ENCODE data around the gene THBS4.

Gene THBS4

DNA sequence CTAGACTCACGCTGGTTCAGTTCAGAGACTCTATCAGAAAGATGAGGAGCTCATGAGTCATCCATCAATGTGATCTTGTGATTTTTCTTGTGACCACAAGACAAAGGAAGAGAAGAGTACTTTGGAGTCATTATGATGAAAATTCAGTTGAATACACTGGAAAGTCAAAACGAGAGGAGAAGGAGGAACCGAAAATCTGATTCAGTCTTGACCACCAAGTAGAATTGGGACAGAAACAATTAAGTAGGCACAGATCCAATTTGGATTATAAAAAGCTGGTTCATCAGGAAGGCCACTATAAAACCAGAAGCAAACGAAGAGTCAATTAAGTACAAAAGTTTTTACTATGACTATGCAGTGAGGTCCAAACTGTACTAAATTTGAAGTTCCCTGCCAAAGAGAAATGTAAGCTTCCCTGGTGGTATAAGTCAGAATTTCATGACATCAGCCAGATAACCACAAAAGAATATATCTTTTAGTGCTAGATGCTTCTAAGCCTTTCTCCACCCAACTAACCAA, 90.9 kb downstream of the THBS4 start:
- no peak overlapping the region for H3K4me3 ChIP-seq (ENCODE audit: low read depth, low read length)
- TF ChIP-seq, protein P1, sequence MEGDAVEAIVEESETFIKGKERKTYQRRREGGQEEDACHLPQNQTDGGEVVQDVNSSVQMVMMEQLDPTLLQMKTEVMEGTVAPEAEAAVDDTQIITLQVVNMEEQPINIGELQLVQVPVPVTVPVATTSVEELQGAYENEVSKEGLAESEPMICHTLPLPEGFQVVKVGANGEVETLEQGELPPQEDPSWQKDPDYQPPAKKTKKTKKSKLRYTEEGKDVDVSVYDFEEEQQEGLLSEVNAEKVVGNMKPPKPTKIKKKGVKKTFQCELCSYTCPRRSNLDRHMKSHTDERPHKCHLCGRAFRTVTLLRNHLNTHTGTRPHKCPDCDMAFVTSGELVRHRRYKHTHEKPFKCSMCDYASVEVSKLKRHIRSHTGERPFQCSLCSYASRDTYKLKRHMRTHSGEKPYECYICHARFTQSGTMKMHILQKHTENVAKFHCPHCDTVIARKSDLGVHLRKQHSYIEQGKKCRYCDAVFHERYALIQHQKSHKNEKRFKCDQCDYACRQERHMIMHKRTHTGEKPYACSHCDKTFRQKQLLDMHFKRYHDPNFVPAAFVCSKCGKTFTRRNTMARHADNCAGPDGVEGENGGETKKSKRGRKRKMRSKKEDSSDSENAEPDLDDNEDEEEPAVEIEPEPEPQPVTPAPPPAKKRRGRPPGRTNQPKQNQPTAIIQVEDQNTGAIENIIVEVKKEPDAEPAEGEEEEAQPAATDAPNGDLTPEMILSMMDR (IDR thresholded peaks at IDR 0.05; ENCODE audit: borderline replicate concordance, insufficient read depth, low read depth, low read length) = no peak

- H3K4me3 ChIP-seq (ENCODE audit: low read depth, low read length) = no peak overlapping the region
- TF ChIP-seq, protein P1 (IDR thresholded peaks at IDR 0.05; ENCODE audit: borderline replicate concordance, insufficient read depth, low read depth, low read length) = no peak
These were observed 92.0 kb downstream of the THBS4 start for GRCh38 chr5:80127116-80127552.

DNA sequence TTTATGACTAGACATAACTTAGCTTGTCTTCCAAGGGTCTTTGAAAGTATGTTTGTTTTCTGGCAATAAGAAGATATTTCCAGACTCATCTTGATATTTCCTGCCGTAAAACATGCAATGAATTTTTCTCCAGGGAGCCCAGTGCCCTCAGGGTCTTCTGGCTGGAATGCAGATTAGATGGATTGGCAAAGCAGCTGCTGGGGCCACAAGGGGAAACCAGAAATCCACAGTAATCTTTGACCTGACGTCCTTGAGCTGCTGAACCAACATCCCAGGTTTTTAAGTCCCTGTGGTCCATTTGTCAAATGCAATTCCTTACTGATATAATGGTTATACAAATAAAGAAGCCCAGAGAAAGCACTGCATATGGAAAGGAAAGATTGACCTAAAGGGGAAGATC, 93.0 kb downstream of the THBS4 start:
- H3K4me3 ChIP-seq (ENCODE audit: low read depth, low read length) = no peak overlapping the region
- TF ChIP-seq, protein P1 (IDR thresholded peaks at IDR 0.05; ENCODE audit: borderline replicate concordance, insufficient read depth, low read depth, low read length) = no peak

- TF ChIP-seq, protein P1 (IDR thresholded peaks at IDR 0.05; ENCODE audit: borderline replicate concordance, insufficient read depth, low read depth, low read length) = no peak
These were observed 94.0 kb downstream of the THBS4 start for GRCh38 chr5:80129146-80129545.

More at GRCh38 chr5:80129146-80129545, 94.0 kb downstream of the THBS4 start:
- no peak overlapping the region for H3K4me3 ChIP-seq (ENCODE audit: low read depth, low read length)
